Vagina (tissue), 2 donors: ENCODE results near the gene KCTD10. TPM values are rescaled to one million over a fixed set of nuclear protein-coding genes. Genes with fewer than 3 reads are reported as not detected.

ENCODE experiments used
- DNase-seq, 2 donors: peaks; one replicate each; pipeline ENCODE4 v3.0.0-alpha.2; 2017; ENCODE audit errors: extremely low spot score in 2 of 2
- H3K27ac ChIP-seq: fragments of 200-600 bp; sonication (generic); one replicate; pipeline ENCODE4 v1.5.1; 2019
- H3K27me3 ChIP-seq: fragments of 200-600 bp; sonication (generic); one replicate; pipeline ENCODE4 v1.5.1; 2019
- H3K36me3 ChIP-seq, 2 donors: fragments of 200-600 bp; sonication (generic); one replicate each; pipeline ENCODE4 v1.5.1; 2017 to 2019
- H3K4me1 ChIP-seq: fragments of 200-600 bp; sonication (generic); one replicate; pipeline ENCODE4 v1.5.1; 2019
- H3K4me3 ChIP-seq, 2 donors: fragments of 200-600 bp; sonication (generic); 1 replicate in 1 of 2; 2 replicates in 1 of 2; pipeline ENCODE4 v1.5.1; 2016 to 2019
- H3K9me3 ChIP-seq: fragments of 200-600 bp; sonication (generic); one replicate; pipeline ENCODE4 v1.5.1; 2019
- POLR2A ChIP-seq, 2 donors: fragments of 450-650 bp; IDR thresholded peaks; one replicate each; pipeline ENCODE4 v1.6.1; 2017; ENCODE audit warnings: antibody characterized with exemption in 2 of 2, mild to moderate bottlenecking in 2 of 2, moderate library complexity in 2 of 2
- POLR2AphosphoS5 ChIP-seq, 2 donors: sonication (generic); formaldehyde crosslinking; IDR thresholded peaks; one replicate each; pipeline ENCODE4 v1.9.0; 2017; ENCODE audit warnings: antibody characterized with exemption in 2 of 2, mild to moderate bottlenecking in 2 of 2, low read depth in 1 of 2; ENCODE audit not compliant: insufficient read depth in 1 of 2
- intact Hi-C: fragments of 100-400 bp; cut with DNase I; formaldehyde crosslinking; loops from one replicate; pipeline ENCODE4 v1.15.1; 2023
- total RNA-seq: library from RNA; depleted of rRNA; stranded (reverse); fragments of >200 nt; gene quantifications from one replicate; pipeline ENCODE4 v1.2.3, GENCODE V29; 2016
- TF ChIP-seq, protein P1 (sequence below), 3 experiments: fragments of 450-650 bp in 2 of 3; fragments of 200-600 bp in 1 of 3; sonication (generic) in 1 of 3; IDR thresholded peaks; one replicate each; pipeline ENCODE4 v1.5.1; 2017 to 2019; ENCODE audit warnings: antibody characterized with exemption in 3 of 3, mild to moderate bottlenecking in 2 of 3, moderate library complexity in 2 of 3

The KCTD10 gene
- total RNA-seq, 1 donor from 2014 or later: 86.2 TPM

DNA sequence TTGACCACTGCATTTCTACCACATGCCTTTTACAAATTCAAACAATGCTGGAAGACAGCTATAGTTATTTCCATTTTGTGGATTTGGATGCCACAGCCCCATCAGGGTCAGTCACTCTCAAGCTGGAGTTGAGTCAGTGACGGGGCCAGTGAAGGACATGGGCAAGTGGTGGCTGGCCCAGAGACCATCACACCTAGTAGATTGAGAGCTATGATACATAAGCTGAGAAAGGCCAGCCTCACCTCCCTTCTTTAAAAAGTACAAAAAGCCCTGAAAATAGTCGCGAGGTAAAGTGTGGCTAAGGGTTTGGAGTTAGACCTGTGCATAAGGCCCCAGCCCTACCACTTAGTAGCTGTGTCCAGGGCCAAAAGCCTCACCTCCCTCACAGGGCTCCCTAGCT lies 4.1 kb downstream of the KCTD10 start:
- no peaks in the 10 kb centered on the region for H3K27me3 ChIP-seq
- H3K9me3 ChIP-seq: no peaks in the 10 kb centered on the region
- H3K4me3 ChIP-seq: no peak overlapping the region
- H3K36me3 ChIP-seq: peaks cover 0 to 11% of the 10 kb centered on the region in 2 donors
- intact Hi-C loops: no loop called here
- TF ChIP-seq POLR2A (IDR thresholded peaks at IDR 0.05): no peak
- no peak for TF ChIP-seq POLR2AphosphoS5 (IDR thresholded peaks at IDR 0.05; ENCODE audit: insufficient read depth in 1 of 2, low read depth in 1 of 2)
- TF ChIP-seq, protein P1, sequence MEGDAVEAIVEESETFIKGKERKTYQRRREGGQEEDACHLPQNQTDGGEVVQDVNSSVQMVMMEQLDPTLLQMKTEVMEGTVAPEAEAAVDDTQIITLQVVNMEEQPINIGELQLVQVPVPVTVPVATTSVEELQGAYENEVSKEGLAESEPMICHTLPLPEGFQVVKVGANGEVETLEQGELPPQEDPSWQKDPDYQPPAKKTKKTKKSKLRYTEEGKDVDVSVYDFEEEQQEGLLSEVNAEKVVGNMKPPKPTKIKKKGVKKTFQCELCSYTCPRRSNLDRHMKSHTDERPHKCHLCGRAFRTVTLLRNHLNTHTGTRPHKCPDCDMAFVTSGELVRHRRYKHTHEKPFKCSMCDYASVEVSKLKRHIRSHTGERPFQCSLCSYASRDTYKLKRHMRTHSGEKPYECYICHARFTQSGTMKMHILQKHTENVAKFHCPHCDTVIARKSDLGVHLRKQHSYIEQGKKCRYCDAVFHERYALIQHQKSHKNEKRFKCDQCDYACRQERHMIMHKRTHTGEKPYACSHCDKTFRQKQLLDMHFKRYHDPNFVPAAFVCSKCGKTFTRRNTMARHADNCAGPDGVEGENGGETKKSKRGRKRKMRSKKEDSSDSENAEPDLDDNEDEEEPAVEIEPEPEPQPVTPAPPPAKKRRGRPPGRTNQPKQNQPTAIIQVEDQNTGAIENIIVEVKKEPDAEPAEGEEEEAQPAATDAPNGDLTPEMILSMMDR (IDR thresholded peaks at IDR 0.05): no peak
- DNase-seq: no peak
- peak overlapping the region; percentile 20 for H3K27ac ChIP-seq
- peaks cover 69% of the 10 kb centered on the region for H3K4me1 ChIP-seq

DNA sequence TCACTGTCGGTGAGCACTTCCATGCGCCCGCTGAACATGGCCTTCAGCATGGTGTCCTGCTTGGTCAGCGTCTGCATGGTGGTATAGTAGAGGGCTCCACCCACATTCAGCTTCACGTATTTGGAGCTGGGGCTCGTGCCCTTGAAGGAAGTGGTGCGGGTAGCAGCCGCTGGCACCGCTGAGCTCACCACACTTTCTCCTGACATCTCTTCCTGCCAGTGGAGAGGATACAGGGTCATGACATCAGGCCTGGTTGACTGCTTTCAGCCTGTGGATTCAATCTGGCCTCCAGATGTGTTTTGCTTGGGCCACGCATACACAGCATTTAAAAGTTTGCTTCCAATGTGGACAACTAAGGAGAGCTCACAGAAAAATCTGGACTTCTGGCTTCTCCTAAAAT lies 7.6 kb downstream of the KCTD10 start:
- Histone ChIP-seq H3K36me3 (peaks cover 0 to 29% of the 10 kb centered on the region in 2 donors), H3K9me3 (no peaks in the 10 kb centered on the region), H3K4me3 (no peak overlapping the region), H3K27ac (peak overlapping the region; percentile 5), H3K27me3 (no peaks in the 10 kb centered on the region), H3K4me1 (peaks cover 80% of the 10 kb centered on the region)
- intact Hi-C loops: no loop called here
- no peak for DNase-seq
- TF ChIP-seq POLR2A (IDR thresholded peaks at IDR 0.05): no peak
- TF ChIP-seq, protein P1 (IDR thresholded peaks at IDR 0.05): no peak
- TF ChIP-seq POLR2AphosphoS5 (IDR thresholded peaks at IDR 0.05; ENCODE audit: insufficient read depth in 1 of 2, low read depth in 1 of 2): no peak

DNA sequence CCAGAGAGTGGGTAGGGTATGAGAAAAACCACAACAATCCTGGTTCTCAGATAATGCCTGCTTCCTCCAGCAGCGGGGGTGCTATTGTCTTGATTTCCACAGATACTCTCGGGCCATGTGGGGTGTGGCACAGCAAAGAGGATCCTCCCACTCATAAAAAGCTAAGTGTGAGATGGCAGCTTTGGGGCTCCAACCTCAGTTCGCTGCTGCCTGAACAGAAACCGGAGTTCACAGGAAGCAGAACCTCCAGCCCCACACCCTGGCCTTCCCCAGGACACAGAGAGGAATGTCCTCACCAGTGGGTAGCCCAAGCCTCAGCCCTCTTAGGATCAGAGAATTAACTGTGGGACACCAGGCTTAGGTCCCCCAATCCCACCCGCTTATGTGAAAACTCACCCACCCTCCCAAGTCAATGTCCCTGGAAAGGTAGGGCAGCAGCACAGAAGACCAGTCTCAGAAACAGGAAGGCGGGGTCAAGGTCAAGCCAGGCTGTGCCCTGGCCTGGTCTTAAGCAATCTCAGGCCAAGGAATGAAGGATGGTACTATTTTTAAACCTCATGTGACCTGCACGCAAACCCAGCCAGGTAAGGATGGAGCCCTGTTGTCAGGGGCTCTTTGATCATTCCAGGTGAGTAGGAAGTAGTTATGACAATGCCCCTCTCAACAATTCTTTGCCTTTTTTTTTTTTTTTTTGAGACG lies 9.0 kb downstream of the KCTD10 start:
- Histone ChIP-seq H3K36me3 (peaks cover 0 to 29% of the 10 kb centered on the region in 2 donors), H3K4me3 (no peak overlapping the region), H3K4me1 (peaks cover 82% of the 10 kb centered on the region), H3K9me3 (no peaks in the 10 kb centered on the region), H3K27me3 (no peaks in the 10 kb centered on the region), H3K27ac (peak overlapping the region; percentile 94)
- intact Hi-C loops: no loop called here
- TF ChIP-seq POLR2A (IDR thresholded peaks at IDR 0.05) (no peak), POLR2AphosphoS5 (IDR thresholded peaks at IDR 0.05; ENCODE audit: insufficient read depth in 1 of 2, low read depth in 1 of 2) (no peak)
- TF ChIP-seq, protein P1 (IDR thresholded peaks at IDR 0.05): no peak
- no peak for DNase-seq

- DNase-seq: no peak
- peaks cover 90% of the 10 kb centered on the region for H3K4me1 ChIP-seq
- H3K27ac ChIP-seq: peak overlapping the region; percentile 94
- intact Hi-C loops: no loop called here
- H3K36me3 ChIP-seq: peaks cover 0 to 29% of the 10 kb centered on the region in 2 donors
- H3K27me3 ChIP-seq: no peaks in the 10 kb centered on the region
- TF ChIP-seq, protein P1 (IDR thresholded peaks at IDR 0.05): no peak
- TF ChIP-seq POLR2A (IDR thresholded peaks at IDR 0.05): no peak
- no peak for TF ChIP-seq POLR2AphosphoS5 (IDR thresholded peaks at IDR 0.05; ENCODE audit: insufficient read depth in 1 of 2, low read depth in 1 of 2)
- H3K9me3 ChIP-seq: no peaks in the 10 kb centered on the region
- no peak overlapping the region for H3K4me3 ChIP-seq
Observed at GRCh38 chr12:109466821-109467220, 10.3 kb downstream of the KCTD10 start.

GRCh38 chr12:109466305-109466704 lies 10.8 kb downstream of the KCTD10 start:
- intact Hi-C loops: no loop called here
- Histone ChIP-seq H3K4me1 (peaks cover 95% of the 10 kb centered on the region), H3K27ac (peak overlapping the region; percentile 94), H3K4me3 (no peak overlapping the region), H3K36me3 (peaks cover 0 to 29% of the 10 kb centered on the region in 2 donors), H3K27me3 (no peaks in the 10 kb centered on the region), H3K9me3 (no peaks in the 10 kb centered on the region)
- no peak for DNase-seq
- no peak for TF ChIP-seq POLR2AphosphoS5 (IDR thresholded peaks at IDR 0.05; ENCODE audit: insufficient read depth in 1 of 2, low read depth in 1 of 2)
- no peak for TF ChIP-seq POLR2A (IDR thresholded peaks at IDR 0.05)
